Vagina (tissue), 2 donors: Measurements from ENCODE around the gene ARHGEF16.

ENCODE experiments used
- CTCF ChIP-seq, 3 experiments: fragments of 450-650 bp in 2 of 3; fragments of 200-600 bp in 1 of 3; sonication (generic) in 1 of 3; IDR thresholded peaks; one replicate each; pipeline ENCODE4 v1.5.1; 2017 to 2019; ENCODE audit warnings: antibody characterized with exemption in 3 of 3, mild to moderate bottlenecking in 2 of 3, moderate library complexity in 2 of 3
- POLR2AphosphoS5 ChIP-seq, 2 donors: sonication (generic); formaldehyde crosslinking; IDR thresholded peaks; one replicate each; pipeline ENCODE4 v1.9.0; 2017; ENCODE audit warnings: antibody characterized with exemption in 2 of 2, mild to moderate bottlenecking in 2 of 2, low read depth in 1 of 2; ENCODE audit not compliant: insufficient read depth in 1 of 2

DNA sequence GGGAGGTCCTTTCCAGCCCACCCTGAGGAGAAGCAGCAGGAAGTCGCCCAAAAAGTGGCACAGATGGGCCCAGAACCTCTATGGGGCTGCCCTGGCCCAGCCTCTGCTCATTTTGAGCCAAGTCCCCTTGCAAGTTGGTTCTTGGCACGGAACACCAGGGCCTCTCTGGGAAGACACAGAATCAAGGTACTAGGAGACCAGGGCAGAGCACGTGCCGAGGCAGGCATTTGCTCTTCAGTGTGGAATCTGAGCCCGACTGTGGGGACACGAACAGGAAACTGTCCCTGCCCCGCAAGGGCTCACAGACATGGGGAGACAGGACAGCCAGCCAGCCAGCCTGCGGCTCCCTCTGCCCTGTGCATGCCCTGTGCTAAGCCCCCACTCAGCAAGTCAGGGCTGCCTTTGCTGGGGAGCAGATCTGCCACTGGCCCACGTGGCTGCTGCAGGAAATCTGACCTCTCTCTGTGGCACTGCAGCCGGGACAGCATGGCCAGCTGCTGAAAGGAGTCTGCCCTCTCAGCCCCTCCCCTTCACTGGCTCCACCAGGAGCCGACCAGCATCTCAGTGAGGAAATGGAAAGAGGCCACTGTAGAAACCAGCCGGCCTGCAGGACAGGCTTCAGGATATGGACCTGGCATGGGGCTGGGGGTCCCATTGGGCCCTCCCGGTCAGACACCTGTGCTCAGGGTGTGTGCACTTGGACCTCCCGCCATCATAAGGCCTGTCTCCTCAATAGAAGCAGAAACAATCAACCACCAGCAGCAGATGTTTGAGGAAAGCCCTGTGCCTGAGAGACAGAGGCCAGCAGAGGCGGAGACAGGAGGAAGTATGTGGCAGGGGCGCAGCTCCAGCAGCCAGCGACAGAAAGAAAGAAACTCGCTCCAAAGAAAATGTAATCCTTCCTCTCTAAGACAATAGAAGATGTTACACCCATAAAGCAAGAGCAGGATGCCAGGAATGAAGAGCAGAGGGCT, 3.7 kb downstream of the ARHGEF16 start:
- TF ChIP-seq CTCF (IDR thresholded peaks at IDR 0.05) (no peak), POLR2AphosphoS5 (IDR thresholded peaks at IDR 0.05; ENCODE audit: insufficient read depth in 1 of 2, low read depth in 1 of 2) (no peak)
